ENCODE data around the gene HOXB2. TPM values are rescaled to one million over a fixed set of nuclear protein-coding genes. Genes with fewer than 3 reads are reported as not detected.

Gene HOXB2
- polyA plus RNA-seq, 1 donor from 2014 or later: not detected

DNA sequence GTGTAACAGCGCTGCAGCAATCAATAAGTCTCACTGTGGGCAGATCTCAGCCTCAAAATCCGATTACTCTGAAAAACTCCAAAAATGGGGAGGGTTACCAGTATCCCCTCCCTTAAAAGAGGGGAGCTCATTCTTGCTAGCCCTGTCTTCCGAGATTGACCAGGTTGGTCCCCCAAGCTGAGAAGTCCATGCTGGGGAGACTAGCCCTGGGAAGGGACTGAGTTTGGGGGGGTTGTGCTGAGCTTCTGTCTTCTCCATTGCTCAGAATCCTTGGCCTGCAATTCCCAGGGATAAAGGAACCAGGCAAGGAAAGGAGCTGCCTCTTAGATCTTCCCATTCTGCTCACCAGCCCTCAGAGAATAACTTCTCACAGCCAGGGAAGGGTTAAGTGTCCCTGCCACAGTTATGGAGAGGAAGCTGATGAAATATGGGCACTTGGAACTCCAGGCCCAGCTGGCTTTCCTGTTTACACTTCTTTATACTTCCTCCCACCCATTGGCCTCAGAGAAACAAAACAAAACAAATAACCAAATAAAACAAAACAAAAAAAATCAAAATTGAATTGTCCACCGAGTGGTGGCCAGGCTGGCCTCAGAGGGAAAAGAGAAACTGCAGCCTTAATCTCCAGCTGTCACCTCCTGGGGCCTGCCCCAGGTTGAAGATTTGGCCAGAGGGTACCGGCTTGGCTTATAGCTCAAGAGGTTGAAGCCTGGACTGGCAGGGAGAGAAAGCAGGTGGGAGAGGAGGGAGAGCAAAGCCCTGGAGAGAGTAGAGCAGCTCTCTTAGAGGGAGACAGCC, 42.6 kb upstream of the HOXB2 start:
- peaks cover 100% of the 10 kb centered on the region for H3K27me3 ChIP-seq (ENCODE audit: insufficient read depth, low read depth, low read length)
- H3K9me2 ChIP-seq (ENCODE audit: insufficient read depth, low read length): no peaks in the 10 kb centered on the region
- no peak overlapping the region for H3K9ac ChIP-seq (ENCODE audit: low read length)
- no peak overlapping the region for H3K4me3 ChIP-seq (ENCODE audit: low read length)
- TF ChIP-seq POLR2AphosphoS5 (IDR thresholded peaks at IDR 0.05): no peak
- no peak for TF ChIP-seq MXI1 (conservative IDR thresholded peaks at IDR 0.05; ENCODE audit: poor library complexity, severe bottlenecking)
- TF ChIP-seq, protein P1, sequence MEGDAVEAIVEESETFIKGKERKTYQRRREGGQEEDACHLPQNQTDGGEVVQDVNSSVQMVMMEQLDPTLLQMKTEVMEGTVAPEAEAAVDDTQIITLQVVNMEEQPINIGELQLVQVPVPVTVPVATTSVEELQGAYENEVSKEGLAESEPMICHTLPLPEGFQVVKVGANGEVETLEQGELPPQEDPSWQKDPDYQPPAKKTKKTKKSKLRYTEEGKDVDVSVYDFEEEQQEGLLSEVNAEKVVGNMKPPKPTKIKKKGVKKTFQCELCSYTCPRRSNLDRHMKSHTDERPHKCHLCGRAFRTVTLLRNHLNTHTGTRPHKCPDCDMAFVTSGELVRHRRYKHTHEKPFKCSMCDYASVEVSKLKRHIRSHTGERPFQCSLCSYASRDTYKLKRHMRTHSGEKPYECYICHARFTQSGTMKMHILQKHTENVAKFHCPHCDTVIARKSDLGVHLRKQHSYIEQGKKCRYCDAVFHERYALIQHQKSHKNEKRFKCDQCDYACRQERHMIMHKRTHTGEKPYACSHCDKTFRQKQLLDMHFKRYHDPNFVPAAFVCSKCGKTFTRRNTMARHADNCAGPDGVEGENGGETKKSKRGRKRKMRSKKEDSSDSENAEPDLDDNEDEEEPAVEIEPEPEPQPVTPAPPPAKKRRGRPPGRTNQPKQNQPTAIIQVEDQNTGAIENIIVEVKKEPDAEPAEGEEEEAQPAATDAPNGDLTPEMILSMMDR (IDR thresholded peaks at IDR 0.05; ENCODE audit: poor library complexity, severe bottlenecking): no peak
- TF ChIP-seq EZH2 (IDR thresholded peaks at IDR 0.05; ENCODE audit: borderline replicate concordance, insufficient read depth, low read length, poor library complexity, severe bottlenecking): no peak
- no peak for TF ChIP-seq RAD21 (conservative IDR thresholded peaks at IDR 0.05)
- TF ChIP-seq, protein P2, sequence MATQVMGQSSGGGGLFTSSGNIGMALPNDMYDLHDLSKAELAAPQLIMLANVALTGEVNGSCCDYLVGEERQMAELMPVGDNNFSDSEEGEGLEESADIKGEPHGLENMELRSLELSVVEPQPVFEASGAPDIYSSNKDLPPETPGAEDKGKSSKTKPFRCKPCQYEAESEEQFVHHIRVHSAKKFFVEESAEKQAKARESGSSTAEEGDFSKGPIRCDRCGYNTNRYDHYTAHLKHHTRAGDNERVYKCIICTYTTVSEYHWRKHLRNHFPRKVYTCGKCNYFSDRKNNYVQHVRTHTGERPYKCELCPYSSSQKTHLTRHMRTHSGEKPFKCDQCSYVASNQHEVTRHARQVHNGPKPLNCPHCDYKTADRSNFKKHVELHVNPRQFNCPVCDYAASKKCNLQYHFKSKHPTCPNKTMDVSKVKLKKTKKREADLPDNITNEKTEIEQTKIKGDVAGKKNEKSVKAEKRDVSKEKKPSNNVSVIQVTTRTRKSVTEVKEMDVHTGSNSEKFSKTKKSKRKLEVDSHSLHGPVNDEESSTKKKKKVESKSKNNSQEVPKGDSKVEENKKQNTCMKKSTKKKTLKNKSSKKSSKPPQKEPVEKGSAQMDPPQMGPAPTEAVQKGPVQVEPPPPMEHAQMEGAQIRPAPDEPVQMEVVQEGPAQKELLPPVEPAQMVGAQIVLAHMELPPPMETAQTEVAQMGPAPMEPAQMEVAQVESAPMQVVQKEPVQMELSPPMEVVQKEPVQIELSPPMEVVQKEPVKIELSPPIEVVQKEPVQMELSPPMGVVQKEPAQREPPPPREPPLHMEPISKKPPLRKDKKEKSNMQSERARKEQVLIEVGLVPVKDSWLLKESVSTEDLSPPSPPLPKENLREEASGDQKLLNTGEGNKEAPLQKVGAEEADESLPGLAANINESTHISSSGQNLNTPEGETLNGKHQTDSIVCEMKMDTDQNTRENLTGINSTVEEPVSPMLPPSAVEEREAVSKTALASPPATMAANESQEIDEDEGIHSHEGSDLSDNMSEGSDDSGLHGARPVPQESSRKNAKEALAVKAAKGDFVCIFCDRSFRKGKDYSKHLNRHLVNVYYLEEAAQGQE (IDR thresholded peaks at IDR 0.05; ENCODE audit: borderline replicate concordance): no peak
- TF ChIP-seq TAF1 (IDR thresholded peaks at IDR 0.05; ENCODE audit: low read depth): no peak
- no peak for TF ChIP-seq EP300 (conservative IDR thresholded peaks at IDR 0.05; ENCODE audit: poor library complexity, severe bottlenecking)
- no peak for TF ChIP-seq SMC3 (conservative IDR thresholded peaks at IDR 0.05; ENCODE audit: poor library complexity)
- H3F3A ChIP-seq (ENCODE audit: insufficient read depth, low read length, poor library complexity, severe bottlenecking): no peaks in the 10 kb centered on the region
- H3K27ac ChIP-seq (ENCODE audit: low read length): no peak overlapping the region
- no peaks in the 10 kb centered on the region for H3K36me3 ChIP-seq (ENCODE audit: insufficient read depth, low read length)
- H3K9me3 ChIP-seq (ENCODE audit: low read length): peaks cover 8% of the 10 kb centered on the region
- H3K79me2 ChIP-seq (replicated peaks; ENCODE audit: insufficient read depth, low read length): no peaks in the 10 kb centered on the region
- no peak overlapping the region for H3K4me2 ChIP-seq (ENCODE audit: low read length)
- H2AFZ ChIP-seq (ENCODE audit: low read depth, low read length): no peak overlapping the region
- H4K20me1 ChIP-seq (ENCODE audit: insufficient read depth): no peaks in the 10 kb centered on the region

DNA sequence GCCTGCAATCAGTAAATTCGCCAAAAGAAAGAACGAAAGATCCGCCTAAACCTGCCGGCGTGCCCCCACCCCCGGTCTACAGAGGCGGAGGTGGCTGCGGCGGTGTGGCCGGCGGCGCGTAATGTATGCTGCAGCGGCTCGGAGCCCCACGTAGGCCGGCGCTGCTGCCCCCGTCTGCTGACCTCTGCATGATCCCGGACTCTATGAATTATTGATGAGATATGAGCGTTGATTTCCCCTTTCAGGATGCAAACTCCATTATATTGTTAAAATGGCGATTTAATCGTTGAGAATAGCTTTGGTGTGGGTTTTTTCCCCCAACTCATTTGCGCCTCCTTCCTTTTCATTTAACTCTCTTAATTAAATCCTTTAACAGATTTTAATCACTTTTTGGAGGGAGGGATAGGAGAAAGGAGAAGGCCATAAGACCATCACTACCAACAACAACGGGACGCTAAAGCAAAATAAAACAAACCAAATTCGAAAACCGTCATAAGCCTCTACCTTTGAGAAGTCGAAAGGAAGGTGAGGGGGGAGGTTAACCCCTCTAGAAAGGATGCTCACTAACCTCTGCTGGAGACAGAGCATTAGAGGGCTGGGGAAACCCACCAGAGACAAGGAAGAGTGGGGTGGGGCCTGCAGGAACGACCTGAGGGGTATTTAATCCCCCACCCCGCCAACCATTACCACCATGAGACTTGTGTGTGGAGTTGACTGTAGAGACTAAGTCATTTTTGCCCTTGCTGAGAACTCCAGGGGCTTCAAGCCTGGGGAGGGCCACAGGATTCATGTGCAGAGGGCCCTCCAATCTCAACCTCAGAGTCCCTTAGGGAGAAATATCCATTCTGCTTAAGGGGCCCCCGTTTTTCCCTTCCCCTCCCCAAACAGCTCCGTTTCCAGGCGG, 41.7 kb upstream of the HOXB2 start:
- Histone ChIP-seq H3K79me2 (replicated peaks; ENCODE audit: insufficient read depth, low read length) (no peaks in the 10 kb centered on the region), H3K9ac (ENCODE audit: low read length) (no peak overlapping the region), H4K20me1 (ENCODE audit: insufficient read depth) (no peaks in the 10 kb centered on the region), H2AFZ (ENCODE audit: low read depth, low read length) (no peak overlapping the region), H3K27me3 (ENCODE audit: insufficient read depth, low read depth, low read length) (peaks cover 100% of the 10 kb centered on the region), H3K9me3 (ENCODE audit: low read length) (peaks cover 8% of the 10 kb centered on the region), H3K4me3 (ENCODE audit: low read length) (no peak overlapping the region), H3F3A (ENCODE audit: insufficient read depth, low read length, poor library complexity, severe bottlenecking) (no peaks in the 10 kb centered on the region), H3K9me2 (ENCODE audit: insufficient read depth, low read length) (no peaks in the 10 kb centered on the region), H3K4me2 (ENCODE audit: low read length) (no peak overlapping the region), H3K36me3 (ENCODE audit: insufficient read depth, low read length) (no peaks in the 10 kb centered on the region), H3K27ac (ENCODE audit: low read length) (no peak overlapping the region)
- no peak for TF ChIP-seq EP300 (conservative IDR thresholded peaks at IDR 0.05; ENCODE audit: poor library complexity, severe bottlenecking)
- TF ChIP-seq, protein P2 (IDR thresholded peaks at IDR 0.05; ENCODE audit: borderline replicate concordance): no peak
